ENCODE data around the gene ENPP1.

Gene ENPP1

DNA sequence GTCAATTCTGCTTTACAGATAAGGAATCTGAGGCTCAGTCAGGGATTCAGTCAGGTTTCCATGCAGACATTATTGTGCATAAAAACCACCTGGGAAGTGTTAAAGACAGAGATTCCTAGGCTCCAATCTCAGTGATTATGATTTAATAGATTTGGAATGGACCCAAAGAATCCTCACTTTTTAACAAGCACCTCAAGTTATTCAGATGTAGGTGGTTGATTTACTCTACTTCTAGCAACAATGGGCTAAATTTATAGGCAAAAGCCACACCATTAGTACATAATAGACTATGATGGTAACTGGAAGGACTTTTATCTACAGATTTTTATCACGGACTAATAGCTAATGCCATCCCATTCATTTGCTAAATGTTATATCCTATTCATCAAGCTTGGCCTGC lies 9.0 kb downstream of the ENPP1 start:
- no peak for DNase-seq (ENCODE audit: low read depth, low spot score)
- CTCF ChIA-PET = interaction anchor here (1.0 to 2.2 kb wide), 2 partner anchors 121 to 162 kb away, joined by 3 to 7 read pairs; no protein-coding TSS in a partner anchor
- POLR2A ChIA-PET = no interaction called here
- no peak overlapping the region for H3K4me3 ChIP-seq (ENCODE audit: low read depth, low read length)
- TF ChIP-seq, protein P1, sequence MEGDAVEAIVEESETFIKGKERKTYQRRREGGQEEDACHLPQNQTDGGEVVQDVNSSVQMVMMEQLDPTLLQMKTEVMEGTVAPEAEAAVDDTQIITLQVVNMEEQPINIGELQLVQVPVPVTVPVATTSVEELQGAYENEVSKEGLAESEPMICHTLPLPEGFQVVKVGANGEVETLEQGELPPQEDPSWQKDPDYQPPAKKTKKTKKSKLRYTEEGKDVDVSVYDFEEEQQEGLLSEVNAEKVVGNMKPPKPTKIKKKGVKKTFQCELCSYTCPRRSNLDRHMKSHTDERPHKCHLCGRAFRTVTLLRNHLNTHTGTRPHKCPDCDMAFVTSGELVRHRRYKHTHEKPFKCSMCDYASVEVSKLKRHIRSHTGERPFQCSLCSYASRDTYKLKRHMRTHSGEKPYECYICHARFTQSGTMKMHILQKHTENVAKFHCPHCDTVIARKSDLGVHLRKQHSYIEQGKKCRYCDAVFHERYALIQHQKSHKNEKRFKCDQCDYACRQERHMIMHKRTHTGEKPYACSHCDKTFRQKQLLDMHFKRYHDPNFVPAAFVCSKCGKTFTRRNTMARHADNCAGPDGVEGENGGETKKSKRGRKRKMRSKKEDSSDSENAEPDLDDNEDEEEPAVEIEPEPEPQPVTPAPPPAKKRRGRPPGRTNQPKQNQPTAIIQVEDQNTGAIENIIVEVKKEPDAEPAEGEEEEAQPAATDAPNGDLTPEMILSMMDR (IDR thresholded peaks at IDR 0.05; ENCODE audit: insufficient read depth, low read length, missing control alignments) = no peak

DNA sequence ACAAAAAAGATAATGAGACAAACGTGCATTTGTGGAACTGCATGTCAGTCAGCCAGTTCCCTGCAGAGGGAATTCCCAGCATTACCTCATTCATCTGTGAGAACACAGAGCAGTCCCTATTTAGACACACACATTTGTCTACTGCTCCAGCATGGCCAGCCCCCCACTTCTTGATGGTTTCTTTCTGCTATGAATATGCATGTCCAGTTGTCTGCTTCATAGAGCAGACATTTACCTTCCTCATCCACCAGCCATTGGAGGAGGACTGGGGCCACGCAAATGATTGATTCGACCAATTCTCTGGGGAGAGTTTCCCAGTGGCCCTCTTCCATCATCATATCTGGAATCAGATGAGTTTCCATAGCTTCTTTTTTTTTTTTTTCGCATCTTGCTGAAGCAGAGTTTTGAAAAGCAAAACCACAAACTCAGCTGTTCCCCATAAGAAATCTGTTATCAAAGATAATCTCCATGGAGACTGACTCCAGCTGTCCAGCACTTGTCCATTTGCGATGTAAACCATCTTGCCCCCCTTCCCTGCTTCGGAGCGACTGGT lies 11.8 kb downstream of the ENPP1 start:
- ChIA-PET CTCF (no interaction called here), POLR2A (no interaction called here)
- H3K4me3 ChIP-seq (ENCODE audit: low read depth, low read length) = no peak overlapping the region
- TF ChIP-seq, protein P1 (IDR thresholded peaks at IDR 0.05; ENCODE audit: insufficient read depth, low read length, missing control alignments) = no peak
- DNase-seq (ENCODE audit: low read depth, low spot score) = no peak

GRCh38 chr6:131821010-131821807 lies 13.4 kb downstream of the ENPP1 start:
- no peak for DNase-seq (ENCODE audit: low read depth, low spot score)
- POLR2A ChIA-PET = interaction anchor here (0.6 kb wide), 1 partner anchor 109 kb away, joined by 3 read pairs; no protein-coding TSS in a partner anchor
- TF ChIP-seq, protein P1 (IDR thresholded peaks at IDR 0.05; ENCODE audit: insufficient read depth, low read length, missing control alignments) = no peak
- no peak overlapping the region for H3K4me3 ChIP-seq (ENCODE audit: low read depth, low read length)
- CTCF ChIA-PET = interaction anchor here (1.2 to 1.4 kb wide), 2 partner anchors 19 to 89 kb away, joined by 3 to 4 read pairs; no protein-coding TSS in a partner anchor

DNA sequence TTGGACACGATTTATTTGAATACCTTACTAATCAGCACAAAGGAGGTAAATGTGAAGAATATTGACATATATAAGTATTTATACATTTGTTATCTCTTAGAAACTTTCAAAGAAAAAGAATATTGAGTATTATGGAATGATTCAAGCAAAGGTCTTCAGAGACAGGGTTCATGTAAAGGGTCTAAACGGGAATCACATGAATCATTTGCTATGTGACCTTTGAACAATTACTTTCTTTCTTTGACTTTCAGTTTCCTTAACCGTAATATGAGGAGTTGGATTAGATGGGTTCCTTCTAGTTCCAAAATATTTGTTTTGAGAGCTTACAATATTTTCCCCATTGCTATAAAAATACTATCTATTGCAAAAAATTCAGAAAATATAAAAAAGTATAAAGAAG lies 14.3 kb downstream of the ENPP1 start:
- POLR2A ChIA-PET = no interaction called here
- H3K4me3 ChIP-seq (ENCODE audit: low read depth, low read length) = no peak overlapping the region
- CTCF ChIA-PET = interaction anchor here (1.0 to 1.6 kb wide), 2 partner anchors 93 to 193 kb away, joined by 3 to 7 read pairs; no protein-coding TSS in a partner anchor
- no peak for DNase-seq (ENCODE audit: low read depth, low spot score)
- TF ChIP-seq, protein P1 (IDR thresholded peaks at IDR 0.05; ENCODE audit: insufficient read depth, low read length, missing control alignments) = no peak

DNA sequence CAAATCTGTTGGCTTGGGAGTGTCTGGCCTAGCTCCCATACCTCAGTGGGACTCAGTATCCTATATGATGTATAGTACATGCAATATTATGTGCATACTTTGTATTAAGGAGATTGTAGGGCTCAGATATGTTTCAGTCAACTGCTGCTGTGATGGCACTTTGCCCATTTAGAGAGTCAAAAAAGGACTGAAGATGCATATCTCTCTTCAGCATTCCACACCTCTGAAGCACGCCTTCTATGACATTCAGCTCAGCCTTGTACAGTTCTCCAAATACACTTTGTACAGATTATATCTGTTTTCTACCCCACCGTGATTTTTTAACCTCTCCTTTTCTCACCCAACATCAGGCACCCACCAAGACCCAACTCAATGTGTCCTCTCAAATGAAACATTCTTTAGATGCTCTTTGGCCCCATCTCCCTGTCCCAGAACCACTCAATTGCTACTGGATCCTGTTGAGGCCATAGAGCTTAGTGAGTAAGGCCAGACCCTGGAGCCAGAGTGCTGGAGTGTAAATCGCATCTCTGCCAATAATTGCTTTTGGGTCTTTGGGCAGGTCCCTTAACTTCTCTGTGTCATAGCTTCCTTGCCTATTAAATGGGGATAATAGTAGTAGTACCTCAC lies 15.6 kb downstream of the ENPP1 start:
- POLR2A ChIA-PET = no interaction called here
- DNase-seq (ENCODE audit: low read depth, low spot score) = no peak

More for the DNA sequence above, 15.6 kb downstream of the ENPP1 start:
- CTCF ChIA-PET = interaction anchor here (1.0 to 1.6 kb wide), 4 partner anchors 11 to 195 kb away, joined by 3 to 7 read pairs (median 4); no protein-coding TSS in a partner anchor
- TF ChIP-seq, protein P1 (IDR thresholded peaks at IDR 0.05; ENCODE audit: insufficient read depth, low read length, missing control alignments) = no peak
- no peak overlapping the region for H3K4me3 ChIP-seq (ENCODE audit: low read depth, low read length)
